K562 (cell line): ENCODE measurements around the gene DHX8. TPM values are rescaled to one million over a fixed set of nuclear protein-coding genes. Genes with fewer than 3 reads are reported as not detected.

ENCODE experiments used
- ATAC-seq: fragments of 200-7000 bp; cut with Tn5 transposase; 3 replicates; pipeline ENCODE4 v1.9.1; 2020; ENCODE audit warnings: moderate library complexity
- BruUV-seq: library from RNA; stranded (reverse); fragments of 400-500 nt; replicated peaks from 2 replicates; lab custom pipeline; 2021; lab: Mats Ljungman, UMichigan
- CTCF ChIA-PET: fragments of 300-600 bp; formaldehyde crosslinking; extraction: SDS; loops from one replicate; lab custom pipeline; 2021; ENCODE audit warnings: low intra/inter-chr PET ratio; lab: Yijun Ruan, JAX
- POLR2A ChIA-PET: fragments of 300-600, 350-650 bp; sonication (Branson Sonifier 250); formaldehyde crosslinking; extraction: SDS; loops from one replicate; lab custom pipeline; 2021; ENCODE audit warnings: antibody characterized with exemption, inconsistent platforms; lab: Yijun Ruan, JAX
- DNase-seq, 4 experiments: peaks; one replicate each; pipeline versions ENCODE4 v3.0.0 to v3.0.0-alpha.2; 2011 to 2018; ENCODE audit warnings: low spot score in 3 of 4, mixed read lengths in 3 of 4; ENCODE audit errors: extremely low read depth in 1 of 4
- FAIRE-seq: peaks from 2 replicates; lab custom pipeline; 2011; peaks lifted over from hg19 to GRCh38; lab: Jason Lieb, UNC
- H2AFZ ChIP-seq: 2 replicates; pipeline ENCODE4 v1.6.0; 2011; ENCODE audit warnings: low read depth, low read length, control low read depth, inconsistent platforms
- H3K27ac ChIP-seq: fragments of 200-600 bp; 3 replicates; pipeline ENCODE4 v1.8.0; 2011; ENCODE audit warnings: low read depth, mild to moderate bottlenecking, control low read depth, inconsistent platforms, low read length, moderate library complexity, mixed read lengths; ENCODE audit errors: extremely low read depth
- H3K27me3 ChIP-seq, 2 experiments: fragments of 300-600 bp in 1 of 2; 2 replicates in 1 of 2; 3 replicates in 1 of 2; pipeline versions ENCODE4 v1.6.0 to v1.8.0; 2011; ENCODE audit warnings: inconsistent platforms in 2 of 2, low read length in 2 of 2, mild to moderate bottlenecking in 1 of 2, mixed read lengths in 1 of 2, moderate library complexity in 1 of 2; ENCODE audit not compliant: control insufficient read depth in 2 of 2, insufficient read depth in 2 of 2
- H3K36me3 ChIP-seq: fragments of 300-600 bp; 3 replicates; pipeline ENCODE4 v1.8.0; 2011; ENCODE audit warnings: mild to moderate bottlenecking, low read length, inconsistent platforms; ENCODE audit not compliant: control insufficient read depth, insufficient read depth
- H3K4me1 ChIP-seq, 2 experiments: fragments of 200-600 bp in 1 of 2; replicated peaks in 1 of 2; 2 replicates in 1 of 2; 3 replicates in 1 of 2; pipeline versions ENCODE4 v1.5.1 to v1.8.0; 2011; ENCODE audit warnings: inconsistent platforms in 2 of 2, low read length in 2 of 2, mild to moderate bottlenecking in 1 of 2, mixed read lengths in 1 of 2, moderate library complexity in 1 of 2; ENCODE audit not compliant: control insufficient read depth in 2 of 2, insufficient read depth in 2 of 2
- H3K4me2 ChIP-seq: 2 replicates; pipeline ENCODE4 v1.6.1; 2011; ENCODE audit warnings: low read length, control low read depth, inconsistent platforms, mixed read lengths; ENCODE audit not compliant: insufficient read depth
- H3K4me3 ChIP-seq: fragments of 200-600 bp; sonication (generic), shearing (Covaris generic); 2 replicates; pipeline ENCODE4 v1.5.1; 2016; ENCODE audit warnings: control low read depth, inconsistent platforms
- H3K79me2 ChIP-seq: fragments of 200-600 bp; 3 replicates; pipeline ENCODE4 v1.8.0; 2011; ENCODE audit warnings: low read length, inconsistent platforms; ENCODE audit not compliant: control insufficient read depth, insufficient read depth
- H3K9ac ChIP-seq, 2 experiments: 2 replicates each; pipeline versions ENCODE4 v1.6.0 to v1.6.1; 2011; ENCODE audit warnings: low read depth in 2 of 2, low read length in 2 of 2, control low read depth in 1 of 2, inconsistent platforms in 1 of 2, mild to moderate bottlenecking in 1 of 2, mixed read lengths in 1 of 2; ENCODE audit not compliant: insufficient read depth in 1 of 2
- H3K9me1 ChIP-seq: one replicate; pipeline ENCODE4 v1.6.0; 2011; ENCODE audit warnings: inconsistent platforms, mild to moderate bottlenecking, low read length, moderate library complexity; ENCODE audit not compliant: control insufficient read depth, insufficient read depth
- H3K9me3 ChIP-seq: replicated peaks from 2 replicates; pipeline ENCODE4 v1.5.1; 2011; ENCODE audit warnings: low read depth, low read length, inconsistent platforms; ENCODE audit not compliant: control insufficient read depth, insufficient read depth
- H4K20me1 ChIP-seq: replicated peaks from 2 replicates; pipeline ENCODE4 v1.6.1; 2011; ENCODE audit warnings: low read length, inconsistent platforms, mixed read lengths; ENCODE audit not compliant: control insufficient read depth, insufficient read depth
- ATF1 ChIP-seq, 2 experiments: fragments of 450-650 bp in 1 of 2; IDR thresholded peaks; 2 replicates each; pipeline ENCODE4 v1.6.1; 2016; ENCODE audit warnings: missing compliant biosample characterization in 1 of 2, missing genetic modification characterization in 1 of 2
- BCOR ChIP-seq: fragments of 450-650 bp; IDR thresholded peaks from 2 replicates; pipeline ENCODE4 v1.6.1; 2016
- CHD4 ChIP-seq: fragments of 200-600 bp; sonication (generic); IDR thresholded peaks from 3 replicates; pipeline ENCODE4 v1.6.1; 2012; ENCODE audit warnings: low read depth, mild to moderate bottlenecking, mixed read lengths, low read length, inconsistent platforms; ENCODE audit not compliant: insufficient read depth, insufficient replicate concordance, poor library complexity, severe bottlenecking
- DMBX1 ChIP-seq: fragments of 250-450 bp; sonication (Bioruptor Pico); IDR thresholded peaks from 2 replicates; pipeline ENCODE4 v1.8.0; 2022; ENCODE audit warnings: inconsistent platforms, mild to moderate bottlenecking, moderate library complexity, borderline replicate concordance
- DPF2 ChIP-seq: fragments of 450-650 bp; IDR thresholded peaks from 2 replicates; pipeline ENCODE4 v1.6.1; 2016
- NEUROD1 ChIP-seq: fragments of 150-350 bp; IDR thresholded peaks from 2 replicates; pipeline ENCODE4 v1.6.1; 2014; ENCODE audit warnings: borderline replicate concordance, low read length, low read depth; ENCODE audit not compliant: partially characterized antibody
- SPI1 ChIP-seq: IDR thresholded peaks from 2 replicates; pipeline ENCODE4 v1.6.1; 2011; ENCODE audit warnings: low read depth, low read length, control low read depth, borderline replicate concordance
- XRCC5 ChIP-seq: fragments of 200-400 bp; formaldehyde crosslinking; IDR thresholded peaks from 2 replicates; pipeline ENCODE4 v1.6.1; 2017; ENCODE audit warnings: low read depth, mild to moderate bottlenecking, low read length
- ZC3H4 ChIP-seq: sonication (generic); formaldehyde crosslinking; IDR thresholded peaks from 2 replicates; pipeline ENCODE4 v1.9.0; 2021; ENCODE audit warnings: missing genetic modification reagents, borderline replicate concordance
- ZFX ChIP-seq: sonication (generic); formaldehyde crosslinking; IDR thresholded peaks from 2 replicates; pipeline ENCODE4 v1.8.0; 2022; ENCODE audit warnings: mild to moderate bottlenecking, missing genetic modification reagents, moderate library complexity
- ZNF561 ChIP-seq: fragments of 450-650 bp; formaldehyde crosslinking; conservative IDR thresholded peaks from 2 replicates; pipeline ENCODE4 v1.4.0; 2020; ENCODE audit warnings: mild to moderate bottlenecking, moderate library complexity
- WGBS: fragments of 100-300 bp; shearing (Covaris generic); methylation state at CpG from one replicate; pipeline ENCODE4 v1.1.6; 2016; ENCODE audit warnings: low coverage, mixed read lengths; ENCODE audit not compliant: insufficient coverage; ENCODE audit errors: missing lambda C conversion rate; 5-methylcytosine and 5-hydroxymethylcytosine counted together
- in situ Hi-C: fragments of 300-500 bp; cut with MboI; formaldehyde crosslinking; loops from 4 replicates; pipeline ENCODE4 v1.15.0; 2018; ENCODE audit warnings: inconsistent platforms, mixed read lengths
- intact Hi-C: fragments of 100-400 bp; cut with micrococcal nuclease; formaldehyde crosslinking; loops from 2 replicates; pipeline ENCODE4 v1.14.2; 2022
- polyA plus RNA-seq, 8 experiments: library from polyadenylated mRNA; depleted of rRNA in 4 of 8; stranded (reverse) in 5 of 8; unstranded in 3 of 8; fragments of >200 nt; fragmentation: Nextera tagmentation in 2 of 8; fragmentation: Illumina TruSeq in 1 of 8; extraction: Ambion mirVana in 2 of 8; extraction: Trizol in 1 of 8; gene quantifications; 2 replicates each; pipeline versions ENCODE4 v1.2.1 to v1.2.3, GENCODE V29; 2011 to 2014; ENCODE audit warnings: inconsistent platforms in 1 of 8, missing spikeins in 1 of 8
- total RNA-seq, 7 experiments: library from RNA; depleted of rRNA in 6 of 7; stranded (reverse); fragments of >200 nt in 6 of 7; fragmentation: Illumina TruSeq in 2 of 7; extraction: Trizol in 2 of 7; gene quantifications; 2 replicates each; pipeline versions ENCODE4 v1.2.1 to v1.2.3, GENCODE V29; 2011 to 2021; ENCODE audit warnings: low replicate concordance in 1 of 7
- TF ChIP-seq, protein P1 (sequence below): fragments of 250-450 bp; sonication (Bioruptor Pico); IDR thresholded peaks from 2 replicates; pipeline ENCODE4 v1.5.0; 2021; ENCODE audit warnings: mild to moderate bottlenecking, borderline replicate concordance
- TF ChIP-seq, protein P2 (sequence below): fragments of 450-650 bp; IDR thresholded peaks from 2 replicates; pipeline ENCODE4 v1.6.1; 2014; ENCODE audit warnings: low read depth, mild to moderate bottlenecking, moderate library complexity, borderline replicate concordance

Gene DHX8
- total and polyA plus RNA-seq, 9 of the 15 experiments (the other 6 are each of a cell fraction or from before 2014, with no cell fraction given): 16.7 to 42.5 (median 25.6) TPM

DNA sequence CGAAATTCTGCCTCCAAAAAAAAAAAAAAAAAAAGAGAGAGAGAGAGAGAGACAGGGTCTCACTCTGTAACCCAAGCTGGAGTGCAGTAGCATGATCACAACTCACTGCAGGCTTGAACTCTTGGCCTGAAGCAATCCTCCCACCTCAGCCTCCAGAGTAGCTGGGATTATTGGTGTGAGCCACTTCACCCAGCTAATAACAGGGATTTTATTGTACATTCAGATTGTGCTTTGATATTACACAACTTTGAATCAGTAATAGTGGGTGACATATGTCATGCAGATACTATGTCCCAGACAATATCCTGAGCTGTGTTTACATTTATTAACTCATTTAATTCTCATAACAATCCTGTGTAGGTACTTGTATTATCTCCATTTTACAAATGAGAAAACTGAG, 19.7 kb upstream of the DHX8 start:
- H3K27ac ChIP-seq: no peak overlapping the region
- H3K4me1 ChIP-seq: no peaks in the 10 kb centered on the region
- no peak for ATAC-seq
- no peaks in the 10 kb centered on the region for H3K36me3 ChIP-seq
- BruUV-seq: no TSS peak
- H3K9me3 ChIP-seq: no peaks in the 10 kb centered on the region
- no peak overlapping the region for H3K9ac ChIP-seq
- peaks cover 17 to 20% of the 10 kb centered on the region in 2 experiments; a peak in 4 of 5 replicates for H3K27me3 ChIP-seq
- WGBS: 0% methylated on average over 1 of the region's 1 CpG
- H3K79me2 ChIP-seq: no peaks in the 10 kb centered on the region
- no peak for FAIRE-seq
- no peak overlapping the region for H3K4me2 ChIP-seq
- H3K9me1 ChIP-seq: no peaks in the 10 kb centered on the region
- no peak for DNase-seq
- no peak overlapping the region for H3K4me3 ChIP-seq
- TF ChIP-seq ZC3H4 (CRISPR knock-in tag): no peak
- no peak for TF ChIP-seq CHD4
- no peak for TF ChIP-seq DMBX1 (CRISPR knock-in tag)
- TF ChIP-seq, protein P1, sequence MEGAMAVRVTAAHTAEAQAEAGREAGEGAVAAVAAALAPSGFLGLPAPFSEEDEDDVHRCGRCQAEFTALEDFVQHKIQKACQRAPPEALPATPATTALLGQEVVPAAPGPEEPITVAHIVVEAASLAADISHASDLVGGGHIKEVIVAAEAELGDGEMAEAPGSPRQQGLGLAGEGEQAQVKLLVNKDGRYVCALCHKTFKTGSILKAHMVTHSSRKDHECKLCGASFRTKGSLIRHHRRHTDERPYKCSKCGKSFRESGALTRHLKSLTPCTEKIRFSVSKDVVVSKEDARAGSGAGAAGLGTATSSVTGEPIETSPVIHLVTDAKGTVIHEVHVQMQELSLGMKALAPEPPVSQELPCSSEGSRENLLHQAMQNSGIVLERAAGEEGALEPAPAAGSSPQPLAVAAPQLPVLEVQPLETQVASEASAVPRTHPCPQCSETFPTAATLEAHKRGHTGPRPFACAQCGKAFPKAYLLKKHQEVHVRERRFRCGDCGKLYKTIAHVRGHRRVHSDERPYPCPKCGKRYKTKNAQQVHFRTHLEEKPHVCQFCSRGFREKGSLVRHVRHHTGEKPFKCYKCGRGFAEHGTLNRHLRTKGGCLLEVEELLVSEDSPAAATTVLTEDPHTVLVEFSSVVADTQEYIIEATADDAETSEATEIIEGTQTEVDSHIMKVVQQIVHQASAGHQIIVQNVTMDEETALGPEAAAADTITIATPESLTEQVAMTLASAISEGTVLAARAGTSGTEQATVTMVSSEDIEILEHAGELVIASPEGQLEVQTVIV: no peak
- no peak for TF ChIP-seq ATF1 (CRISPR knock-in tag; IDR thresholded peaks at IDR 0.05)
- no peak for TF ChIP-seq ATF1 (tag; IDR thresholded peaks at IDR 0.05)
- TF ChIP-seq SPI1: no peak
- TF ChIP-seq, protein P2, sequence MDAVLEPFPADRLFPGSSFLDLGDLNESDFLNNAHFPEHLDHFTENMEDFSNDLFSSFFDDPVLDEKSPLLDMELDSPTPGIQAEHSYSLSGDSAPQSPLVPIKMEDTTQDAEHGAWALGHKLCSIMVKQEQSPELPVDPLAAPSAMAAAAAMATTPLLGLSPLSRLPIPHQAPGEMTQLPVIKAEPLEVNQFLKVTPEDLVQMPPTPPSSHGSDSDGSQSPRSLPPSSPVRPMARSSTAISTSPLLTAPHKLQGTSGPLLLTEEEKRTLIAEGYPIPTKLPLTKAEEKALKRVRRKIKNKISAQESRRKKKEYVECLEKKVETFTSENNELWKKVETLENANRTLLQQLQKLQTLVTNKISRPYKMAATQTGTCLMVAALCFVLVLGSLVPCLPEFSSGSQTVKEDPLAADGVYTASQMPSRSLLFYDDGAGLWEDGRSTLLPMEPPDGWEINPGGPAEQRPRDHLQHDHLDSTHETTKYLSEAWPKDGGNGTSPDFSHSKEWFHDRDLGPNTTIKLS: no peak
- TF ChIP-seq BCOR: no peak
- no peak for TF ChIP-seq ZFX
- TF ChIP-seq ZNF561: no peak
- no peak for TF ChIP-seq XRCC5
- TF ChIP-seq NEUROD1: no peak
- TF ChIP-seq DPF2: no peak
- no peak overlapping the region for H2AFZ ChIP-seq
- ChIA-PET CTCF (interaction anchor here (0.7 kb wide), 1 partner anchor 116 kb away, joined by 3 read pairs; no protein-coding TSS in a partner anchor), POLR2A (interaction anchor here (0.6 kb wide), 1 partner anchor 32 kb away, joined by 5 read pairs; no protein-coding TSS in a partner anchor)
- no peaks in the 10 kb centered on the region for H4K20me1 ChIP-seq
- in situ Hi-C loops: no loop called here
- intact Hi-C loops: no loop called here
